Colonic mucosa (tissue), 4 donors: ENCODE data around the gene TRAIP. TPM values are rescaled to one million over a fixed set of nuclear protein-coding genes. Genes with fewer than 3 reads are reported as not detected.

Experiments
- DNase-seq: peaks from one replicate; pipeline ENCODE4 v3.0.0-alpha.2; 2020
- H3K27ac ChIP-seq: fragments of 200-600 bp; one replicate; pipeline ENCODE4 v1.8.0; 2021
- H3K27me3 ChIP-seq: fragments of 200-600 bp; one replicate; pipeline ENCODE4 v1.8.0; 2021
- H3K36me3 ChIP-seq: fragments of 200-600 bp; one replicate; pipeline ENCODE4 v1.8.0; 2021
- H3K4me1 ChIP-seq: fragments of 200-600 bp; one replicate; pipeline ENCODE4 v1.8.0; 2021; ENCODE audit warnings: mild to moderate bottlenecking
- H3K4me3 ChIP-seq: fragments of 200-600 bp; one replicate; pipeline ENCODE4 v1.8.0; 2021
- H3K9ac ChIP-seq, 2 donors: one replicate each; pipeline ENCODE4 v1.7.0; 2013; ENCODE audit warnings: control low read depth in 2 of 2, low read depth in 2 of 2, low read length in 2 of 2
- H3K9me3 ChIP-seq: fragments of 200-600 bp; one replicate; pipeline ENCODE4 v1.8.0; 2021
- CTCF ChIP-seq: fragments of 200-600 bp; IDR thresholded peaks from one replicate; pipeline ENCODE4 v1.8.0; 2022; ENCODE audit warnings: antibody characterized with exemption, mild to moderate bottlenecking
- intact Hi-C: fragments of 100-400 bp; cut with DNase I; formaldehyde crosslinking; loops from one replicate; pipeline ENCODE4 v1.14.1; 2022
- total RNA-seq, 2 donors: library from RNA; stranded (reverse); fragmentation: NEBNext Ultra II Directional in 1 of 2; extraction: Animal tissue kit (Norgen Biotek cat#: 25700) in 1 of 2; gene quantifications; one replicate each; pipeline ENCODE4 v1.2.1, GENCODE V29; 2021
- donor health status: healthy.
- donor health status: DM: no; HTN: no; CAD: no.
- donor health status: DM: no; HTN: no; CAD: no.

The TRAIP gene
- total RNA-seq, 2 donors from 2014 or later, result 3.6 to 19.7 TPM

- no peak for TF ChIP-seq CTCF
- peaks cover 23% of the 10 kb centered on the region for H3K27me3 ChIP-seq
- intact Hi-C loops, result no loop called here
- H3K4me1 ChIP-seq, result peaks cover 20% of the 10 kb centered on the region
- H3K36me3 ChIP-seq, result no peaks in the 10 kb centered on the region
- H3K9ac ChIP-seq, result no peak overlapping the region
- peak; percentile 80 for DNase-seq
- H3K4me3 ChIP-seq, result no peak overlapping the region
- H3K9me3 ChIP-seq, result no peaks in the 10 kb centered on the region
- peak overlapping the region; percentile 4 for H3K27ac ChIP-seq
Observed at GRCh38 chr3:49873623-49874022, 17.3 kb upstream of the TRAIP start.

GRCh38 chr3:49872801-49873281 lies 16.5 kb upstream of the TRAIP start:
- Histone ChIP-seq H3K27ac (peak overlapping the region; percentile 4), H3K4me1 (peaks cover 20% of the 10 kb centered on the region)
- DNase-seq, result no peak

GRCh38 chr3:49871531-49872153 lies 15.3 kb upstream of the TRAIP start:
- no peaks in the 10 kb centered on the region for H3K9me3 ChIP-seq
- H3K4me1 ChIP-seq, result peaks cover 20% of the 10 kb centered on the region
- intact Hi-C loops, result no loop called here
- H3K27ac ChIP-seq, result no peak overlapping the region
- no peak for TF ChIP-seq CTCF
- peaks cover 28% of the 10 kb centered on the region for H3K27me3 ChIP-seq
- no peaks in the 10 kb centered on the region for H3K36me3 ChIP-seq
- DNase-seq, result no peak
- no peak overlapping the region for H3K4me3 ChIP-seq
- no peak overlapping the region for H3K9ac ChIP-seq

More at GRCh38 chr3:49872801-49873281, 16.5 kb upstream of the TRAIP start:
- Histone ChIP-seq H3K9ac (no peak overlapping the region), H3K9me3 (no peaks in the 10 kb centered on the region), H3K36me3 (no peaks in the 10 kb centered on the region), H3K4me3 (no peak overlapping the region), H3K27me3 (peaks cover 28% of the 10 kb centered on the region)
- no peak for TF ChIP-seq CTCF
- intact Hi-C loops, result no loop called here

GRCh38 chr3:49869525-49870126 lies 13.3 kb upstream of the TRAIP start, which contains the start of gene CAMKV:
Gene CAMKV, minus strand, starts transcription at chr3:49869906. Its CDS starts 7,518 bp downstream, at chr3:49862388.
- no peaks in the 10 kb centered on the region for H3K36me3 ChIP-seq
- H3K9ac ChIP-seq, result no peak within 1 kb of the TSS
- H3K27me3 ChIP-seq, result peaks cover 28% of the 10 kb centered on the region
- no peak for DNase-seq
- H3K4me1 ChIP-seq, result peaks cover 20% of the 10 kb centered on the region
- peak within 1 kb of the TSS; percentile 22 for H3K4me3 ChIP-seq
- H3K27ac ChIP-seq, result no peak within 1 kb of the TSS
- no peak for TF ChIP-seq CTCF
- H3K9me3 ChIP-seq, result no peaks in the 10 kb centered on the region
- intact Hi-C loops, result no loop called here

GRCh38 chr3:49868862-49869466 lies 12.6 kb upstream of the TRAIP start:
- peak overlapping the region; percentile 22 for H3K4me3 ChIP-seq
- intact Hi-C loops, result no loop called here
- peaks cover 28% of the 10 kb centered on the region for H3K27me3 ChIP-seq
- no peak for DNase-seq
- no peaks in the 10 kb centered on the region for H3K36me3 ChIP-seq
- H3K9ac ChIP-seq, result no peak overlapping the region
- H3K9me3 ChIP-seq, result no peaks in the 10 kb centered on the region
- peaks cover 18% of the 10 kb centered on the region for H3K4me1 ChIP-seq
- H3K27ac ChIP-seq, result no peak overlapping the region
- no peak for TF ChIP-seq CTCF
